Trophoblast cell (in vitro differentiated cells and primary cell): Measurements from ENCODE around the gene ARHGAP8.

Experiments
- DNase-seq, 2 donors: peaks; one replicate each; pipeline ENCODE4 v3.0.0-alpha.2; 2016
- H2AFZ ChIP-seq: 2 replicates; pipeline ENCODE4 v1.6.1; 2013; ENCODE audit warnings: low read length, moderate library complexity, mild to moderate bottlenecking; ENCODE audit not compliant: insufficient read depth, poor library complexity
- H2AK5ac ChIP-seq: 2 replicates; pipeline ENCODE4 v1.6.1; 2013; ENCODE audit warnings: mild to moderate bottlenecking, low read length
- H2BK120ac ChIP-seq: 2 replicates; pipeline ENCODE4 v1.6.1; 2013; ENCODE audit warnings: low read length, mild to moderate bottlenecking, moderate library complexity; ENCODE audit not compliant: insufficient read depth, poor library complexity
- H2BK12ac ChIP-seq: 2 replicates; pipeline ENCODE4 v1.6.1; 2013; ENCODE audit warnings: mild to moderate bottlenecking, low read length, moderate library complexity
- H2BK5ac ChIP-seq: 2 replicates; pipeline ENCODE4 v1.6.1; 2013; ENCODE audit warnings: low read length, low read depth, moderate library complexity, mild to moderate bottlenecking; ENCODE audit not compliant: poor library complexity
- H3K14ac ChIP-seq: 2 replicates; pipeline ENCODE4 v1.6.1; 2013; ENCODE audit warnings: mild to moderate bottlenecking, low read length
- H3K18ac ChIP-seq: 2 replicates; pipeline ENCODE4 v1.6.1; 2013; ENCODE audit warnings: mild to moderate bottlenecking, low read length
- H3K23ac ChIP-seq: 2 replicates; pipeline ENCODE4 v1.6.1; 2013; ENCODE audit warnings: low read length
- H3K27ac ChIP-seq: 2 replicates; pipeline ENCODE4 v1.5.1; 2013; ENCODE audit warnings: low read depth, mild to moderate bottlenecking, inconsistent platforms, low read length, moderate library complexity
- H3K27me3 ChIP-seq: 2 replicates; pipeline ENCODE4 v1.6.1; 2013; ENCODE audit warnings: inconsistent platforms, mild to moderate bottlenecking, low read length, moderate library complexity; ENCODE audit not compliant: insufficient read depth
- H3K36me3 ChIP-seq, 2 experiments: 1 replicate in 1 of 2; 2 replicates in 1 of 2; pipeline ENCODE4 v1.6.1; 2013; ENCODE audit warnings: low read length in 2 of 2, mild to moderate bottlenecking in 2 of 2, moderate library complexity in 1 of 2; ENCODE audit not compliant: insufficient read depth in 2 of 2, control insufficient read depth in 1 of 2
- H3K4ac ChIP-seq: 2 replicates; pipeline ENCODE4 v1.6.1; 2013; ENCODE audit warnings: low read depth, mild to moderate bottlenecking, low read length, moderate library complexity
- H3K4me1 ChIP-seq, 2 experiments: 1 replicate in 1 of 2; 2 replicates in 1 of 2; pipeline ENCODE4 v1.6.1; 2013; ENCODE audit warnings: low read length in 2 of 2, mild to moderate bottlenecking in 2 of 2, moderate library complexity in 1 of 2; ENCODE audit not compliant: insufficient read depth in 2 of 2, control insufficient read depth in 1 of 2
- H3K4me2 ChIP-seq: 2 replicates; pipeline ENCODE4 v1.6.1; 2013; ENCODE audit warnings: inconsistent platforms, mild to moderate bottlenecking, low read length, moderate library complexity
- H3K4me3 ChIP-seq: 2 replicates; pipeline ENCODE4 v1.5.1; 2013; ENCODE audit warnings: mild to moderate bottlenecking, low read depth, low read length, inconsistent platforms
- H3K79me1 ChIP-seq: one replicate; pipeline ENCODE4 v1.6.1; 2013; ENCODE audit warnings: low read length
- H3K79me2 ChIP-seq: 2 replicates; pipeline ENCODE4 v1.6.1; 2013; ENCODE audit warnings: low read length, mild to moderate bottlenecking; ENCODE audit not compliant: control insufficient read depth, insufficient read depth, poor library complexity
- H3K9ac ChIP-seq: 2 replicates; pipeline ENCODE4 v1.6.1; 2013; ENCODE audit warnings: mild to moderate bottlenecking, low read length
- H3K9me3 ChIP-seq: 2 replicates; pipeline ENCODE4 v1.6.1; 2013; ENCODE audit warnings: low read depth, mild to moderate bottlenecking, control low read depth, inconsistent platforms, low read length; ENCODE audit not compliant: insufficient read depth
- H4K12ac ChIP-seq: 2 replicates; pipeline ENCODE4 v1.6.1; 2013; ENCODE audit warnings: low read depth, mild to moderate bottlenecking, low read length, moderate library complexity
- H4K8ac ChIP-seq: 2 replicates; pipeline ENCODE4 v1.6.1; 2013; ENCODE audit warnings: low read depth, mild to moderate bottlenecking, low read length, moderate library complexity
- H4K91ac ChIP-seq: one replicate; pipeline ENCODE4 v1.6.1; 2013; ENCODE audit warnings: low read depth, mild to moderate bottlenecking, low read length, moderate library complexity
- WGBS: extraction: QIAGEN DNeasy Blood & Tissue Kit; methylation state at CpG from one replicate; pipeline ENCODE4 v1.1.7; 2013; ENCODE audit warnings: missing lambda C conversion rate; ENCODE audit not compliant: insufficient read length, insufficient coverage; ENCODE audit errors: extremely low coverage; 5-methylcytosine and 5-hydroxymethylcytosine counted together

The ARHGAP8 gene

DNA sequence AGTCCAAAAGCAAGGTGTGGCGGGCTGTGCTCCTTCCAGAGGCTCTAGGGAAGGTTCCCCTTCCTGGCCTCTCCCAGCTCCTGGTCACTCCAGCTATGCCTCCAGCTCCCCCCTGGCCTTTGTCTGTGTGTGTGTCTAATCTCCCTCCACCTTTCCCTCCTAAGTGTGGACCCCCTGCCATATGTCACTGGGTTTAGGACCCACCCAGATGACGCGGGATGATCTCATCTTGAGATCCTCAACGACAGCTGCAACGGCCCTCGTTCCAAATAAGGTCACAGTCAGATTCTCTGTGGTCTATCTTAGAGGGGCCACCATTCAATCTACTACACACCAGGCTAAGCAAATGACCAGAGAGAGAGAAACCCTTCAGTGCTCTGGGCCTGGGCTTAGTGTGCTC lies 107.9 kb downstream of the ARHGAP8 start:
- Histone ChIP-seq H4K12ac (no peak overlapping the region), H3K4me1 (no peaks in the 10 kb centered on the region), H3K14ac (no peak overlapping the region), H3K36me3 (peaks cover 24 to 33% of the 10 kb centered on the region in 2 experiments), H2BK12ac (no peak overlapping the region), H3K27me3 (no peaks in the 10 kb centered on the region), H3K18ac (no peak overlapping the region), H2AK5ac (no peak overlapping the region), H3K79me2 (no peaks in the 10 kb centered on the region), H3K9ac (no peak overlapping the region), H3K23ac (no peak overlapping the region), H2AFZ (no peak overlapping the region), H4K91ac (no peak overlapping the region), H3K4ac (no peak overlapping the region), H3K4me2 (no peak overlapping the region), H2BK120ac (no peak overlapping the region), H2BK5ac (no peak overlapping the region), H3K79me1 (no peaks in the 10 kb centered on the region), H3K9me3 (peaks cover 5% of the 10 kb centered on the region), H3K27ac (no peak overlapping the region), H3K4me3 (no peak overlapping the region), H4K8ac (no peak overlapping the region)
- WGBS: no CpG with 5 or more reads among the region's 6 CpGs
- DNase-seq: no peak

DNA sequence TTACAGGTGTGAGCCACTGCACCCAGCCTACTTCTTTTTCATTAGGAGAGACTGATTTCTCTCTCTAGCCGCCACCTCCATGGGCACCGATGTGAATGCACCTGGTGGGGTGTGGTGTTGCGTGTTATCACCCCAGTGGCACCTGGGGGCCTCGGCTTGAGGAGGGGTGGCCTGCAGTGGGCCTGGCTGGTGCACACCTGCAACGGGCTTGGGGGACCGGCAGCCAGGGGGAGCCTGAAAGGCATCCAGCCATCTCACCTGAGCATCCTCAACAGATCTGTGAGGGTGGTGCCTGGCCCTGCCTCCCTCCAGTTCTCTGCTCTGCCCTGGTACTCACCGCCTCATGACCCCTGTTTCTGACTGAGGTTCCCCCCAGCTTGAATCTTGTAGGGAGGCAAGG lies 108.9 kb downstream of the ARHGAP8 start:
- Histone ChIP-seq H3K4me3 (no peak overlapping the region), H3K27ac (no peak overlapping the region), H4K8ac (no peak overlapping the region), H2AK5ac (no peak overlapping the region), H3K14ac (no peak overlapping the region), H3K23ac (no peak overlapping the region), H3K9me3 (peaks cover 7% of the 10 kb centered on the region), H3K79me1 (no peaks in the 10 kb centered on the region), H3K27me3 (no peaks in the 10 kb centered on the region), H2BK12ac (no peak overlapping the region), H2BK120ac (no peak overlapping the region), H3K9ac (no peak overlapping the region), H3K4ac (no peak overlapping the region), H3K4me2 (no peak overlapping the region), H4K12ac (no peak overlapping the region), H3K36me3 (peaks cover 22 to 29% of the 10 kb centered on the region in 2 experiments), H4K91ac (no peak overlapping the region), H3K4me1 (no peaks in the 10 kb centered on the region), H3K18ac (no peak overlapping the region), H3K79me2 (no peaks in the 10 kb centered on the region), H2BK5ac (no peak overlapping the region), H2AFZ (no peak overlapping the region)
- no peak for DNase-seq
- no CpG with 5 or more reads among the region's 7 CpGs for WGBS

DNA sequence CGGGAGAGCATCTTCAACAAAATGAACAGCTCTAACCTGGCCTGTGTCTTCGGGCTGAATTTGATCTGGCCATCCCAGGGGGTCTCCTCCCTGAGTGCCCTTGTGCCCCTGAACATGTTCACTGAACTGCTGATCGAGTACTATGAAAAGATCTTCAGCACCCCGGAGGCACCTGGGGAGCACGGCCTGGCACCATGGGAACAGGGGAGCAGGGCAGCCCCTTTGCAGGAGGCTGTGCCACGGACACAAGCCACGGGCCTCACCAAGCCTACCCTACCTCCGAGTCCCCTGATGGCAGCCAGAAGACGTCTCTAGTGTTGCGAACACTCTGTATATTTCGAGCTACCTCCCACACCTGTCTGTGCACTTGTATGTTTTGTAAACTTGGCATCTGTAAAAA lies 109.9 kb downstream of the ARHGAP8 start:
- Histone ChIP-seq H4K8ac (no peak overlapping the region), H3K4ac (no peak overlapping the region), H2AK5ac (no peak overlapping the region), H3K9ac (no peak overlapping the region), H3K14ac (no peak overlapping the region), H3K79me2 (no peaks in the 10 kb centered on the region), H3K79me1 (no peaks in the 10 kb centered on the region), H2BK5ac (no peak overlapping the region), H3K23ac (no peak overlapping the region), H3K18ac (no peak overlapping the region), H4K12ac (no peak overlapping the region), H2AFZ (no peak overlapping the region), H2BK12ac (no peak overlapping the region), H3K4me3 (no peak overlapping the region), H3K36me3 (peaks cover 22 to 25% of the 10 kb centered on the region in 2 experiments), H3K27me3 (no peaks in the 10 kb centered on the region), H3K4me2 (no peak overlapping the region), H4K91ac (no peak overlapping the region), H3K27ac (no peak overlapping the region), H2BK120ac (no peak overlapping the region), H3K9me3 (peaks cover 7% of the 10 kb centered on the region), H3K4me1 (no peaks in the 10 kb centered on the region)
- no peak for DNase-seq
- no CpG with 5 or more reads among the region's 11 CpGs for WGBS

DNA sequence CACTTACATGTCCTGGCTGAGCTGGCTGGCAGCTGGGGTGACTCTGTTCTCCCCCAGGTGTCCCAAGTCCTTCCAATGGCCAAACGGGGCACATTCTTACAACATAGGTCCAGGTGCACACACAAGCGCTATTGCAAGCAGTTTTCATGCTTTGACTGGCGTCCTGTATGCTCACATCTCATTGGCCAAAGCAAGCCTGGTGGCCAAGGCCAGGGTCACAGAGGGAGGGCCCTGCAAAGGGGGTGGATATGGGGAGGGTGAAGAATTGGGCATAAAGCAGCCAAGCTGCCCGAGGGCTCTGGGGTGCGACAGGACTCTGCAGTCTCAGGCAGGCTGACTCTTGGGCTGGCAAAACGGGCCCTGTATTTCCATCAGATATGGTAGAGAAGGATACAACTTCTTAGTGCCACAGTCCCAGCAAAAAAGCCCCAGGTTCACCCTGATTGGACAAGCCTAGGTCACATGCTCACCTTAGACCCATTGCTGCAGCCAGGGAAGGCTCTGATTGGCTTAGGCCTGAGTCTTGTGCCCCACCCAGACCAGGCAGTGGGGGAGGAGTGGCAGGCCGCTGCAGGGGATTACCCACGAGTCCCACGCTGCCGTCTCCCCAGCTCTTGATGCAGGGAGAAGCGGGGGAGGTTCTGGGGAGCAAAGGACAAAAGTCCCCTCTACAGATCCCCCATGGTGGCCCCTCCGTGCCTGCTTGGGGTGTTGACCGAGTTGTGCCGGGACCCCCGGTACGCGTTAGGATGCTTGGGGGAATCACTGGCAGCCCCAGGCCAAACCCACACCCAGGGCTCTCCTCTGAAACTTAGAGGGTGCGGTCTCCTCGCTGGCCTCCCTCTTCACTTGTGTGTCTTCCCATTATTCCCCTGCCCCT lies 110.8 kb downstream of the ARHGAP8 start:
- Histone ChIP-seq H3K14ac (no peak overlapping the region), H3K4me3 (no peak overlapping the region), H2BK120ac (no peak overlapping the region), H2BK5ac (no peak overlapping the region), H2AFZ (no peak overlapping the region), H3K79me1 (no peaks in the 10 kb centered on the region), H3K4me1 (no peaks in the 10 kb centered on the region), H4K8ac (no peak overlapping the region), H4K12ac (no peak overlapping the region), H3K4me2 (no peak overlapping the region), H3K18ac (no peak overlapping the region), H2BK12ac (no peak overlapping the region), H3K23ac (no peak overlapping the region), H3K27me3 (no peaks in the 10 kb centered on the region), H2AK5ac (no peak overlapping the region), H3K36me3 (peaks cover 20% of the 10 kb centered on the region in 2 experiments), H3K9ac (no peak overlapping the region), H3K4ac (no peak overlapping the region), H3K27ac (no peak overlapping the region), H4K91ac (no peak overlapping the region), H3K9me3 (peaks cover 5% of the 10 kb centered on the region), H3K79me2 (no peaks in the 10 kb centered on the region)
- no peak for DNase-seq
- WGBS: no CpG with 5 or more reads among the region's 19 CpGs
